Measurements from ENCODE around the gene SCUBE1. TPM values are rescaled to one million over a fixed set of nuclear protein-coding genes. Genes with fewer than 3 reads are reported as not detected.
"Not testable (repeated sequence)": the region's sequence is repeated elsewhere in the genome, so short reads cannot be mapped to it uniquely, and the experiment has no call there.

Gene SCUBE1
- total RNA-seq, 1 experiment from 2014 or later, result not detected

- DNase-seq (ENCODE audit: low read depth), result no peak
Measured at GRCh38 chr22:43360576-43360975, 17.4 kb upstream of the SCUBE1 start.

GRCh38 chr22:43356881-43357280, 13.7 kb upstream of the SCUBE1 start:
- DNase-seq (ENCODE audit: low read depth), result no peak

GRCh38 chr22:43355688-43356087, 12.5 kb upstream of the SCUBE1 start:
- DNase-seq (ENCODE audit: low read depth), result not testable (repeated sequence)

- DNase-seq (ENCODE audit: low read depth), result no peak
Measured at GRCh38 chr22:43351966-43352345, 8.8 kb upstream of the SCUBE1 start.

GRCh38 chr22:43349636-43350035, 6.5 kb upstream of the SCUBE1 start:
- no peak for DNase-seq (ENCODE audit: low read depth)

GRCh38 chr22:43346521-43346929, 3.4 kb upstream of the SCUBE1 start:
- no peak for DNase-seq (ENCODE audit: low read depth)

GRCh38 chr22:43345761-43346301, 2.7 kb upstream of the SCUBE1 start:
- no peak for DNase-seq (ENCODE audit: low read depth)

- DNase-seq (ENCODE audit: low read depth), result no peak
Measured at GRCh38 chr22:43345356-43345755, 2.2 kb upstream of the SCUBE1 start.

- no peak for DNase-seq (ENCODE audit: low read depth)
Measured at GRCh38 chr22:43344520-43344787, 1.3 kb upstream of the SCUBE1 start.

GRCh38 chr22:43343670-43344519, 723 bp upstream of the SCUBE1 start:
- no peak for DNase-seq (ENCODE audit: low read depth)

GRCh38 chr22:43342347-43343261, 568 bp downstream of the SCUBE1 start:
- no peak for DNase-seq (ENCODE audit: low read depth)

GRCh38 chr22:43341565-43341964, 1.6 kb downstream of the SCUBE1 start:
- no peak for DNase-seq (ENCODE audit: low read depth)

GRCh38 chr22:43338766-43339345, 4.3 kb downstream of the SCUBE1 start:
- no peak for DNase-seq (ENCODE audit: low read depth)

GRCh38 chr22:43337946-43338345, 5.2 kb downstream of the SCUBE1 start:
- no peak for DNase-seq (ENCODE audit: low read depth)

GRCh38 chr22:43337385-43337784, 5.8 kb downstream of the SCUBE1 start:
- DNase-seq (ENCODE audit: low read depth), result no peak

- no peak for DNase-seq (ENCODE audit: low read depth)
Measured at GRCh38 chr22:43334378-43334777, 8.8 kb downstream of the SCUBE1 start.

- no peak for DNase-seq (ENCODE audit: low read depth)
Measured at GRCh38 chr22:43333978-43334377, 9.2 kb downstream of the SCUBE1 start.

GRCh38 chr22:43333156-43333555, 10.0 kb downstream of the SCUBE1 start:
- no peak for DNase-seq (ENCODE audit: low read depth)

- DNase-seq (ENCODE audit: low read depth), result no peak
Measured at GRCh38 chr22:43331698-43332097, 11.5 kb downstream of the SCUBE1 start.

- DNase-seq (ENCODE audit: low read depth), result no peak
Measured at GRCh38 chr22:43331069-43331451, 12.1 kb downstream of the SCUBE1 start.

- DNase-seq (ENCODE audit: low read depth), result no peak
Measured at GRCh38 chr22:43330178-43331068, 12.7 kb downstream of the SCUBE1 start.

All from LHCN-M2 (cell line).